ENCODE measurements around the gene TOGARAM1. TPM values are rescaled to one million over a fixed set of nuclear protein-coding genes. Genes with fewer than 3 reads are reported as not detected.

TOGARAM1 gene
- 1 to 10 TPM; 3.0 to 3.1 TPM for polyA plus RNA-seq

GRCh38 chr14:44961554-44962333 lies at the start of gene TOGARAM1, which contains the start of gene KLHL28:
TOGARAM1 (plus strand) TSS chr14:44962190; CDS start chr14:44962422, 232 bp downstream.
KLHL28 (minus strand) TSS chr14:44961947; CDS start chr14:44945928, 16,019 bp downstream.
- Histone ChIP-seq H3K4me3 (ENCODE audit: low read depth in 1 of 2, low read length in 2 of 2) (peak within 1 kb of the TSS; percentile 95 to 96), H3K27me3 (ENCODE audit: control insufficient read depth in 1 of 2, insufficient read depth in 2 of 2, low read length in 2 of 2) (no peaks in the 10 kb centered on the region), H3K27ac (ENCODE audit: low read depth in 2 of 2, low read length in 1 of 2) (peak within 1 kb of the TSS; percentile 97 to 100), H3K36me3 (ENCODE audit: control insufficient read depth in 2 of 2, insufficient read depth in 2 of 2, low read length in 1 of 2) (no peaks in the 10 kb centered on the region), H3K9me3 (ENCODE audit: control insufficient read depth in 2 of 2, insufficient read depth in 1 of 2, low read depth in 1 of 2, low read length in 1 of 2) (no peaks in the 10 kb centered on the region), H3K4me1 (ENCODE audit: control insufficient read depth in 2 of 2, insufficient read depth in 2 of 2, low read length in 1 of 2) (no peaks in the 10 kb centered on the region)
- 0 to 1% methylated on average over 37 of the region's 37 CpGs for WGBS, 2 donors

GRCh38 chr14:44914849-44915248 lies 47.1 kb upstream of the TOGARAM1 start:
- WGBS, 2 donors = 32 to 42% methylated on average over 4 of the region's 4 CpGs
- Histone ChIP-seq H3K4me3 (ENCODE audit: low read depth in 1 of 2, low read length in 2 of 2) (no peak overlapping the region), H3K27ac (ENCODE audit: low read depth in 2 of 2, low read length in 1 of 2) (no peak overlapping the region), H3K4me1 (ENCODE audit: control insufficient read depth in 2 of 2, insufficient read depth in 2 of 2, low read length in 1 of 2) (peaks cover 0 to 3% of the 10 kb centered on the region in 2 donors), H3K36me3 (ENCODE audit: control insufficient read depth in 2 of 2, insufficient read depth in 2 of 2, low read length in 1 of 2) (no peaks in the 10 kb centered on the region), H3K9me3 (ENCODE audit: control insufficient read depth in 2 of 2, insufficient read depth in 1 of 2, low read depth in 1 of 2, low read length in 1 of 2) (peaks cover 0 to 3% of the 10 kb centered on the region in 2 donors), H3K27me3 (ENCODE audit: control insufficient read depth in 1 of 2, insufficient read depth in 2 of 2, low read length in 2 of 2) (no peaks in the 10 kb centered on the region)

- no peaks in the 10 kb centered on the region for H3K4me1 ChIP-seq (ENCODE audit: control insufficient read depth in 2 of 2, insufficient read depth in 2 of 2, low read length in 1 of 2)
- no peaks in the 10 kb centered on the region for H3K9me3 ChIP-seq (ENCODE audit: control insufficient read depth in 2 of 2, insufficient read depth in 1 of 2, low read depth in 1 of 2, low read length in 1 of 2)
- H3K36me3 ChIP-seq (ENCODE audit: control insufficient read depth in 2 of 2, insufficient read depth in 2 of 2, low read length in 1 of 2) = no peaks in the 10 kb centered on the region
- WGBS, 2 donors = 85 to 88% methylated on average over 7 of the region's 7 CpGs
- H3K27me3 ChIP-seq (ENCODE audit: control insufficient read depth in 1 of 2, insufficient read depth in 2 of 2, low read length in 2 of 2) = no peaks in the 10 kb centered on the region
- no peak overlapping the region for H3K27ac ChIP-seq (ENCODE audit: low read depth in 2 of 2, low read length in 1 of 2)
- no peak overlapping the region for H3K4me3 ChIP-seq (ENCODE audit: low read depth in 1 of 2, low read length in 2 of 2)
Measured at GRCh38 chr14:44928793-44929192, 33.2 kb upstream of the TOGARAM1 start.

- peaks cover 0 to 4% of the 10 kb centered on the region in 2 donors for H3K36me3 ChIP-seq (ENCODE audit: control insufficient read depth in 2 of 2, insufficient read depth in 2 of 2, low read length in 1 of 2)
- H3K9me3 ChIP-seq (ENCODE audit: control insufficient read depth in 2 of 2, insufficient read depth in 1 of 2, low read depth in 1 of 2, low read length in 1 of 2) = no peaks in the 10 kb centered on the region
- 92 to 94% methylated on average over 2 of the region's 2 CpGs for WGBS, 2 donors
- no peaks in the 10 kb centered on the region for H3K4me1 ChIP-seq (ENCODE audit: control insufficient read depth in 2 of 2, insufficient read depth in 2 of 2, low read length in 1 of 2)
- H3K27me3 ChIP-seq (ENCODE audit: control insufficient read depth in 1 of 2, insufficient read depth in 2 of 2, low read length in 2 of 2) = no peaks in the 10 kb centered on the region
- no peak overlapping the region for H3K4me3 ChIP-seq (ENCODE audit: low read depth in 1 of 2, low read length in 2 of 2)
- H3K27ac ChIP-seq (ENCODE audit: low read depth in 2 of 2, low read length in 1 of 2) = no peak overlapping the region
Measured at GRCh38 chr14:44935155-44935554, 26.8 kb upstream of the TOGARAM1 start.

GRCh38 chr14:44937547-44937946 lies 24.4 kb upstream of the TOGARAM1 start:
- Histone ChIP-seq H3K27ac (ENCODE audit: low read depth in 2 of 2, low read length in 1 of 2) (no peak overlapping the region), H3K9me3 (ENCODE audit: control insufficient read depth in 2 of 2, insufficient read depth in 1 of 2, low read depth in 1 of 2, low read length in 1 of 2) (no peaks in the 10 kb centered on the region), H3K27me3 (ENCODE audit: control insufficient read depth in 1 of 2, insufficient read depth in 2 of 2, low read length in 2 of 2) (no peaks in the 10 kb centered on the region), H3K4me3 (ENCODE audit: low read depth in 1 of 2, low read length in 2 of 2) (no peak overlapping the region), H3K4me1 (ENCODE audit: control insufficient read depth in 2 of 2, insufficient read depth in 2 of 2, low read length in 1 of 2) (no peaks in the 10 kb centered on the region), H3K36me3 (ENCODE audit: control insufficient read depth in 2 of 2, insufficient read depth in 2 of 2, low read length in 1 of 2) (peaks cover 0 to 4% of the 10 kb centered on the region in 2 donors)
- WGBS, 2 donors = 96 to 99% methylated on average over 2 of the region's 2 CpGs

GRCh38 chr14:44940211-44940610 lies 21.8 kb upstream of the TOGARAM1 start:
- H3K27me3 ChIP-seq (ENCODE audit: control insufficient read depth in 1 of 2, insufficient read depth in 2 of 2, low read length in 2 of 2) = no peaks in the 10 kb centered on the region
- no peak overlapping the region for H3K4me3 ChIP-seq (ENCODE audit: low read depth in 1 of 2, low read length in 2 of 2)
- peaks cover 0 to 7% of the 10 kb centered on the region in 2 donors for H3K36me3 ChIP-seq (ENCODE audit: control insufficient read depth in 2 of 2, insufficient read depth in 2 of 2, low read length in 1 of 2)
- no peaks in the 10 kb centered on the region for H3K4me1 ChIP-seq (ENCODE audit: control insufficient read depth in 2 of 2, insufficient read depth in 2 of 2, low read length in 1 of 2)
- no peaks in the 10 kb centered on the region for H3K9me3 ChIP-seq (ENCODE audit: control insufficient read depth in 2 of 2, insufficient read depth in 1 of 2, low read depth in 1 of 2, low read length in 1 of 2)
- no peak overlapping the region for H3K27ac ChIP-seq (ENCODE audit: low read depth in 2 of 2, low read length in 1 of 2)

- H3K4me3 ChIP-seq (ENCODE audit: low read depth in 1 of 2, low read length in 2 of 2) = no peak overlapping the region
- 87 to 95% methylated on average over 6 of the region's 6 CpGs for WGBS, 2 donors
- no peak overlapping the region for H3K27ac ChIP-seq (ENCODE audit: low read depth in 2 of 2, low read length in 1 of 2)
- H3K9me3 ChIP-seq (ENCODE audit: control insufficient read depth in 2 of 2, insufficient read depth in 1 of 2, low read depth in 1 of 2, low read length in 1 of 2) = no peaks in the 10 kb centered on the region
- no peaks in the 10 kb centered on the region for H3K27me3 ChIP-seq (ENCODE audit: control insufficient read depth in 1 of 2, insufficient read depth in 2 of 2, low read length in 2 of 2)
- H3K4me1 ChIP-seq (ENCODE audit: control insufficient read depth in 2 of 2, insufficient read depth in 2 of 2, low read length in 1 of 2) = no peaks in the 10 kb centered on the region
- peaks cover 0 to 11% of the 10 kb centered on the region in 2 donors for H3K36me3 ChIP-seq (ENCODE audit: control insufficient read depth in 2 of 2, insufficient read depth in 2 of 2, low read length in 1 of 2)
Measured at GRCh38 chr14:44940944-44941343, 21.0 kb upstream of the TOGARAM1 start.

DNA sequence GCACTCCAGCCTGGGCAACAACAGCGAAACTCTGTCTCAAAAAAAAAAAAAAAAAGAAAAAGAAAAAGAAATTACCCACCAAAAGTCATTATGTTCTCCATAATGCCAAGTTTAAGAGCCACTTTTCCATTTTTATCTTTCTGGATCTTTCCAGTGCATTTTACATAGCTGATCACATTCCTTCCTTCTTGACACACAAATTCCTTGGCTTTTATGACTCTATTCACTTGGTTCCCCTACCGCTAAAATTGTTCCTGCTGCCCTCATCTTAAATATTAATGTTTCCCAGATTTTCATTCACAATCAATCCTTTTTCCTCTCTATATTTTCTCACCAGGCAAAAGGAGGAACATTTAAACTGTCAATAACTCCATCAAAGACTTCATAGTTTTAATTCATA lies 20.4 kb upstream of the TOGARAM1 start:
- Histone ChIP-seq H3K9me3 (ENCODE audit: control insufficient read depth in 2 of 2, insufficient read depth in 1 of 2, low read depth in 1 of 2, low read length in 1 of 2) (no peaks in the 10 kb centered on the region), H3K36me3 (ENCODE audit: control insufficient read depth in 2 of 2, insufficient read depth in 2 of 2, low read length in 1 of 2) (peaks cover 0 to 11% of the 10 kb centered on the region in 2 donors), H3K27ac (ENCODE audit: low read depth in 2 of 2, low read length in 1 of 2) (no peak overlapping the region), H3K27me3 (ENCODE audit: control insufficient read depth in 1 of 2, insufficient read depth in 2 of 2, low read length in 2 of 2) (no peaks in the 10 kb centered on the region), H3K4me1 (ENCODE audit: control insufficient read depth in 2 of 2, insufficient read depth in 2 of 2, low read length in 1 of 2) (no peaks in the 10 kb centered on the region), H3K4me3 (ENCODE audit: low read depth in 1 of 2, low read length in 2 of 2) (no peak overlapping the region)
- 95 to 100% methylated on average over 1 to 2 of the region's 2 CpGs for WGBS, 2 donors

- Histone ChIP-seq H3K27me3 (ENCODE audit: control insufficient read depth in 1 of 2, insufficient read depth in 2 of 2, low read length in 2 of 2) (no peaks in the 10 kb centered on the region), H3K9me3 (ENCODE audit: control insufficient read depth in 2 of 2, insufficient read depth in 1 of 2, low read depth in 1 of 2, low read length in 1 of 2) (no peaks in the 10 kb centered on the region), H3K27ac (ENCODE audit: low read depth in 2 of 2, low read length in 1 of 2) (no peak overlapping the region), H3K36me3 (ENCODE audit: control insufficient read depth in 2 of 2, insufficient read depth in 2 of 2, low read length in 1 of 2) (peaks cover 0 to 11% of the 10 kb centered on the region in 2 donors), H3K4me1 (ENCODE audit: control insufficient read depth in 2 of 2, insufficient read depth in 2 of 2, low read length in 1 of 2) (no peaks in the 10 kb centered on the region), H3K4me3 (ENCODE audit: low read depth in 1 of 2, low read length in 2 of 2) (no peak overlapping the region)
- 97% methylated on average over 1 of the region's 1 CpG for WGBS, 2 donors
Measured at GRCh38 chr14:44942436-44942835, 19.6 kb upstream of the TOGARAM1 start.

GRCh38 chr14:44944107-44944506 lies 17.9 kb upstream of the TOGARAM1 start:
- no peak overlapping the region for H3K27ac ChIP-seq (ENCODE audit: low read depth in 2 of 2, low read length in 1 of 2)
- H3K27me3 ChIP-seq (ENCODE audit: control insufficient read depth in 1 of 2, insufficient read depth in 2 of 2, low read length in 2 of 2) = no peaks in the 10 kb centered on the region
- H3K4me3 ChIP-seq (ENCODE audit: low read depth in 1 of 2, low read length in 2 of 2) = no peak overlapping the region
- H3K36me3 ChIP-seq (ENCODE audit: control insufficient read depth in 2 of 2, insufficient read depth in 2 of 2, low read length in 1 of 2) = peaks cover 0 to 8% of the 10 kb centered on the region in 2 donors
- H3K9me3 ChIP-seq (ENCODE audit: control insufficient read depth in 2 of 2, insufficient read depth in 1 of 2, low read depth in 1 of 2, low read length in 1 of 2) = no peaks in the 10 kb centered on the region
- no peaks in the 10 kb centered on the region for H3K4me1 ChIP-seq (ENCODE audit: control insufficient read depth in 2 of 2, insufficient read depth in 2 of 2, low read length in 1 of 2)
